GM12864 (cell line): ENCODE data around the gene PHF21A.
A peak's percentile ranks its signal among the peaks of the same experiment; 100 is the strongest.

ENCODE experiments used
- DNase-seq: peaks from one replicate; pipeline ENCODE4 v3.0.0-alpha.2; 2011; ENCODE audit warnings: low read depth
- H3K4me3 ChIP-seq: 2 replicates; pipeline ENCODE4 v1.5.1; 2011; ENCODE audit warnings: mild to moderate bottlenecking, low read depth, low read length, control low read depth
- CTCF ChIP-seq: IDR thresholded peaks from 2 replicates; pipeline ENCODE4 v1.5.1; 2011; ENCODE audit warnings: low read depth, mild to moderate bottlenecking, moderate library complexity, low read length, control low read depth, inconsistent platforms; ENCODE audit errors: missing control alignments

Gene PHF21A

GRCh38 chr11:45886816-45887520 lies 234.3 kb downstream of the PHF21A start:
- H3K4me3 ChIP-seq: no peak overlapping the region
- no peak for TF ChIP-seq CTCF
- no peak for DNase-seq

DNA sequence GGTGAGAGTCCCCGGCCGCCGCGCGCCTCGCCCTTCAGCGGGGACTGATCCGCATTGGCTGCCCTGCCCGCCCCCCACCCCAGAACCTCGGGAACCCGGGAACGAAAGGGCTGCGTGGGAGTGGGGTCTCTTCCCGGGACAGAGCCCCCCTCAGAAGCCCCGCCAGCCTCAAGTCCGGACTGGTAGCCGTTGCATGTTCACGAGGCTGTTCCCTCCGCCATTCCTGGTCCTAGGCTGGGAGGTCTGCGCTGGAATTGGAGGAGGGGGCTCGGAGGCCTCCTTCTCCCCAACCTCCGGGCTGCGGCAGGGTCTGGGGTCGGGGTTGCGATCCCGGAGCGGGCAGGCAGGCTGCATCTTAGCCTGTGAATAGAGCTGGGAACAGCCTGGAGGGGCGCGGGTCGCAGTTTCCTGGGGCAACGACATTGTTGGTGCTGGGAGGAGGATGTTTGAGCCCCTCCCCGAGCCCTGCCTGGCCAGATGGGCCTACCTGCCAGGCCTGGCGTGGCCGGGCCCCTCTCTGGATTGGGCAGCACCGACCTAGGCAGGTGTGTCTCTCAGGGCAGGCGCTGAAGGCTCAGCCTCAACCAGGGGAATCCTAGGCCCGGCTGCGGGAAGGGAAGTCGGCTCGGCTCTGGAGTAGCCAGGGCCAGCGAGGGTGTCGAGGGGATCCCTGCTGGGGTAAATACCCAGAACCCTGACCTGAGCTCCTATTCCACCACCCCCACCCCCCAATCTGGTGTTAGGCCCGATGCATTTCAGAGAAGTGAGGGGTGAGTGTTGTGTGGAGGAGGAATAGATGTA lies 235.1 kb downstream of the PHF21A start:
- H3K4me3 ChIP-seq: peak overlapping the region; percentile 28; the same call in 1 of the 2 replicates
- TF ChIP-seq CTCF: no peak
- no peak for DNase-seq

- DNase-seq: no peak
- H3K4me3 ChIP-seq: peak within 1 kb of the TSS; percentile 28; the same call in 1 of the 2 replicates
- TF ChIP-seq CTCF: no peak
Measured at GRCh38 chr11:45885274-45885920, 235.9 kb downstream of the PHF21A start, which contains the start of gene MAPK8IP1. Gene MAPK8IP1 (plus strand): TSS chr11:45885651. CDS start chr11:45885821, 170 bp downstream.

GRCh38 chr11:45884596-45885185 lies 236.6 kb downstream of the PHF21A start:
- no peak overlapping the region for H3K4me3 ChIP-seq
- TF ChIP-seq CTCF: no peak
- DNase-seq: no peak
